Activated T-cell treated with anti-CD3 and anti-CD28 coated beads, Interleukin-2, amount 50 U/mL, for 72 hours (primary cell): Measurements from ENCODE around the gene NTN4. TPM values are rescaled to one million over a fixed set of nuclear protein-coding genes. Genes with fewer than 3 reads are reported as not detected.
"Not testable (repeated sequence)": the region's sequence is repeated elsewhere in the genome, so short reads cannot be mapped to it uniquely, and the experiment has no call there.

Experiments used
- ATAC-seq, 2 donors: fragments of 150-1000 bp; cut with Tn5 transposase; replicated peaks in 1 of 2; 2 replicates each; pipeline ENCODE4 v1.10.0; 2021; ENCODE audit warnings: moderate library complexity in 2 of 2, mild to moderate bottlenecking in 1 of 2
- DNase-seq, 2 donors: peaks; one replicate each; pipeline ENCODE4 v3.0.0; 2021 to 2022; ENCODE audit warnings: mixed read lengths in 1 of 2
- H3K27ac Mint-ChIP-seq: one replicate; pipeline ENCODE4 v1.8.0; 2022; ENCODE audit warnings: mild to moderate bottlenecking, moderate library complexity, mixed read lengths
- H3K27me3 Mint-ChIP-seq: one replicate; pipeline ENCODE4 v1.8.0; 2022; ENCODE audit warnings: low read depth, mixed read lengths
- H3K36me3 Mint-ChIP-seq, 2 donors: one replicate each; pipeline ENCODE4 v1.8.0; 2022; ENCODE audit warnings: mixed read lengths in 2 of 2, mild to moderate bottlenecking in 1 of 2; ENCODE audit not compliant: insufficient read depth in 2 of 2
- H3K4me1 Mint-ChIP-seq: one replicate; pipeline ENCODE4 v1.8.0; 2022; ENCODE audit warnings: low read depth, mixed read lengths
- H3K4me3 Mint-ChIP-seq, 2 donors: one replicate each; pipeline ENCODE4 v1.8.0; 2022; ENCODE audit warnings: mild to moderate bottlenecking in 2 of 2, mixed read lengths in 2 of 2, moderate library complexity in 2 of 2
- H3K9me3 Mint-ChIP-seq, 2 donors: one replicate each; pipeline ENCODE4 v1.8.0; 2022; ENCODE audit warnings: mixed read lengths in 2 of 2
- total RNA-seq, 2 donors: library from RNA; stranded (reverse); gene quantifications; one replicate each; pipeline ENCODE4 v1.2.3, GENCODE V29; 2022

The NTN4 gene
- total RNA-seq, 2 donors from 2014 or later, result 0.26 to 0.69 TPM

GRCh38 chr12:95759039-95759438 is 31.5 kb downstream of the NTN4 start:
- no peaks in the 10 kb centered on the region for H3K9me3 Mint-ChIP-seq
- H3K27me3 Mint-ChIP-seq, result peaks cover 39% of the 10 kb centered on the region
- H3K27ac Mint-ChIP-seq, result no peak overlapping the region
- H3K4me3 Mint-ChIP-seq, result no peak overlapping the region
- no peaks in the 10 kb centered on the region for H3K36me3 Mint-ChIP-seq
- no peak for DNase-seq
- H3K4me1 Mint-ChIP-seq, result no peaks in the 10 kb centered on the region
- ATAC-seq, result no peak

GRCh38 chr12:95756362-95756761 is 34.2 kb downstream of the NTN4 start:
- Mint-ChIP-seq H3K36me3 (no peaks in the 10 kb centered on the region), H3K9me3 (no peaks in the 10 kb centered on the region), H3K27ac (no peak overlapping the region), H3K27me3 (peaks cover 25% of the 10 kb centered on the region), H3K4me3 (no peak overlapping the region), H3K4me1 (no peaks in the 10 kb centered on the region)
- ATAC-seq (no peak), DNase-seq (no peak)

GRCh38 chr12:95755261-95755865 is 35.2 kb downstream of the NTN4 start:
- no peak for DNase-seq
- H3K36me3 Mint-ChIP-seq, result no peaks in the 10 kb centered on the region
- no peaks in the 10 kb centered on the region for H3K9me3 Mint-ChIP-seq
- no peak for ATAC-seq
- H3K4me3 Mint-ChIP-seq, result no peak overlapping the region
- no peaks in the 10 kb centered on the region for H3K4me1 Mint-ChIP-seq
- no peak overlapping the region for H3K27ac Mint-ChIP-seq
- H3K27me3 Mint-ChIP-seq, result peaks cover 15% of the 10 kb centered on the region

DNA sequence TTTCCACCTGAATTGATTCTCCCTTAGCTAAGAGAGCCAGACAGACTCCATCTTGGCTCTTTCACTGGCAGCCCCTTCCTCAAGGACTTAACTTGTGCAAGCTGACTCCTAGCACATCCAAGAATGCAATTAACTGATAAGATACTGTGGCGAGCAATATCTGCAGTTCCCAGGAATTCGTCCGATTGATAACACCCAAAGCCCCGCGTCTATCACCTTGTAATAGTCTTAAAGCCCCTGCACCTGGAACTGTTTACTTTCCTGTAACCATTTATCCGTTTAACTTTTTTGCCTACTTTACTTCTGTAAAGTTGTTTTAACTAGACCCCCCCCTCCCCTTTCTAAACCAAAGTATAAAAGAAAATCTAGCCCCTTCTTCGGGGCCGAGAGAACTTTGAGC is 44.5 kb downstream of the NTN4 start:
- not testable (repeated sequence) for ATAC-seq, H3K4me1 Mint-ChIP-seq, H3K27ac Mint-ChIP-seq, DNase-seq, H3K4me3 Mint-ChIP-seq, H3K9me3 Mint-ChIP-seq, H3K36me3 Mint-ChIP-seq
- peaks cover 18% of the 10 kb centered on the region for H3K27me3 Mint-ChIP-seq

- Mint-ChIP-seq H3K4me1 (no peaks in the 10 kb centered on the region), H3K27me3 (peaks cover 18% of the 10 kb centered on the region)
- no peak for ATAC-seq
Observed at GRCh38 chr12:95742586-95742985, 48.0 kb downstream of the NTN4 start.

GRCh38 chr12:95741635-95742034 is 48.9 kb downstream of the NTN4 start:
- ATAC-seq (no peak), DNase-seq (no peak)
- peaks cover 4 to 5% of the 10 kb centered on the region in 2 donors for H3K9me3 Mint-ChIP-seq
- peaks cover 17% of the 10 kb centered on the region for H3K27me3 Mint-ChIP-seq
- H3K4me3 Mint-ChIP-seq, result no peak overlapping the region
- no peak overlapping the region for H3K27ac Mint-ChIP-seq
- H3K4me1 Mint-ChIP-seq, result no peaks in the 10 kb centered on the region
- peaks cover 4 to 7% of the 10 kb centered on the region in 2 donors for H3K36me3 Mint-ChIP-seq

More at GRCh38 chr12:95742586-95742985, 48.0 kb downstream of the NTN4 start:
- Mint-ChIP-seq H3K27ac (no peak overlapping the region), H3K9me3 (peaks cover 4 to 5% of the 10 kb centered on the region in 2 donors), H3K36me3 (peaks cover 4 to 7% of the 10 kb centered on the region in 2 donors), H3K4me3 (no peak overlapping the region)
- no peak for DNase-seq

DNA sequence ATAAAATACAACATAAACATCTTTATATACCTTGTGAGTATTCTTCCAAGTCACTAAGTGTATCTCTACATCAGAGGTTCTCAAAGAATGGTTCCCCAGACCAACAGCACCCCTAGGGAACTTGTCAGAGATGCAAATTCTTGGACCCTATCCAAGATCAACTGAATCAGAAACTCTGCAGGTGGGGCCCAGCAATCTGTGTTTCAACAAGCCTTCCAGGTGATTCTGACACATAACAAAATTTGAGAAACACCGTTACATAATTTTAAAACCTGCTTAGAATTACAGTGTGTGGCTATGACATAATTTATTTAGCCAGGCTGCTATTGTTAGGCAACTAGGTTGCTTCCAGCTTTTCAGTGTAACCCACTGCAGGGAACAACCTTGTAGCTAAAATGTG is 49.8 kb downstream of the NTN4 start:
- Mint-ChIP-seq H3K27me3 (peaks cover 8% of the 10 kb centered on the region), H3K36me3 (peaks cover 3 to 4% of the 10 kb centered on the region in 2 donors), H3K4me3 (no peak overlapping the region), H3K4me1 (no peaks in the 10 kb centered on the region), H3K27ac (no peak overlapping the region), H3K9me3 (peaks cover 2 to 4% of the 10 kb centered on the region in 2 donors)
- ATAC-seq (no peak), DNase-seq (no peak)

- Mint-ChIP-seq H3K27me3 (no peaks in the 10 kb centered on the region), H3K36me3 (no peaks in the 10 kb centered on the region), H3K9me3 (no peaks in the 10 kb centered on the region), H3K27ac (no peak overlapping the region), H3K4me1 (no peaks in the 10 kb centered on the region), H3K4me3 (no peak overlapping the region)
- no peak for ATAC-seq
- DNase-seq, result no peak
Observed at GRCh38 chr12:95739561-95740313, 50.8 kb downstream of the NTN4 start.

- no peak overlapping the region for H3K4me3 Mint-ChIP-seq
- H3K9me3 Mint-ChIP-seq, result no peaks in the 10 kb centered on the region
- H3K36me3 Mint-ChIP-seq, result no peaks in the 10 kb centered on the region
- ATAC-seq, result no peak
- DNase-seq, result no peak
- no peaks in the 10 kb centered on the region for H3K4me1 Mint-ChIP-seq
- H3K27ac Mint-ChIP-seq, result no peak overlapping the region
- no peaks in the 10 kb centered on the region for H3K27me3 Mint-ChIP-seq
Observed at GRCh38 chr12:95738024-95738611, 52.4 kb downstream of the NTN4 start.

DNA sequence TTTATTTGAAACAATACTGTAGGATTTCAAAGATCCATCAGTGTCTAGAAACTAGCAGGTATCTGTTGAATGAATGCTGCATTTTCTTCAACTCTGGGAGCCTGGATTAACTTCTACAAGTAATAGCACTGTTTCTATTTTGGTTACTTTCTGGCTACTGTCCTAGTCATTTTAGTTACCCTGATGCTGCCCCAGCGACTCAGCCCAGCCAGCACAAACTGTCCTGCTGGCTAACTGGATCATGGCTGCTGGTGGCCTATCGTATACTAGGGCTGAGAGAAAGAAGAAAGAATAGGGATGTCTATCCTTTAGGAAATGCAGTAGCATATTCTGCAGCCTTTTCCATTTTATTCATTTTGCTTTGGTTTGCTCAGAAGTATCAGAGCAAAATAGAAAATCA is 53.9 kb downstream of the NTN4 start:
- H3K4me3 Mint-ChIP-seq, result no peak overlapping the region
- H3K9me3 Mint-ChIP-seq, result no peaks in the 10 kb centered on the region
- H3K36me3 Mint-ChIP-seq, result no peaks in the 10 kb centered on the region
- H3K27ac Mint-ChIP-seq, result no peak overlapping the region
- no peak for DNase-seq
- H3K4me1 Mint-ChIP-seq, result no peaks in the 10 kb centered on the region
- ATAC-seq, result no peak
- no peaks in the 10 kb centered on the region for H3K27me3 Mint-ChIP-seq

- H3K36me3 Mint-ChIP-seq, H3K27me3 Mint-ChIP-seq, ATAC-seq, DNase-seq, H3K27ac Mint-ChIP-seq, H3K4me1 Mint-ChIP-seq, H3K4me3 Mint-ChIP-seq, H3K9me3 Mint-ChIP-seq: not testable (repeated sequence)
Observed at GRCh38 chr12:95735728-95736127, 54.8 kb downstream of the NTN4 start.

DNA sequence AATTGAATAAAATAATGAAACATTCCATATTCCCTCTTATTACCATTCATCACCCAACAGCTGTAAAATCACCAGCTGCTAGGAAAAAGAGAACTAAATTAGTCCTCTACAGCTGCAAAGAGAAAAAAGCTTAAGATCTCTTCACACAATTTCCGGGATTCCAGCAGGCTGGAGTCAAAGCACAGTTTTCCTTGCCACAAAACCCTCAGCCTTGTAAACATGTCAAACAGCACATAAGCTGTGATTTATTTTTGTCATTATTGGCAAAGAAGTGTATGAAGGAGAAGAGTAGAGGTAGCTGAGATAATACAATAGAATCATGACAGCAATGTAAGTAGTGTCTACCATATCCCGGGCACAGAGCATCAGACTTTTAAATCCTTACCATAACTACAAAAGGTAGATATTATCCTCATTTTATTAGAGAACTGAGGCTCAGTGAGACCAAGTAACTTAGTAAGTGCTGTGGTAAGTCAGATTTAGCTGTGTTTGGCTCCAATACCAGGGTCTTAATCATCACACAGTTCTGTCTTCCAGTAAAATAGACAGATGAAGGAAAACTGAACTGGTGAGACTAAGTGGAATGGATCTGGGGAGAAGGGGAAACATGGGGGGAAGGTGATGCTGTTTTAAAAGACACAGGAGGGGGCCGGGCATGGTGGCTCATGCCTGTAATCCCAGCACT is 57.3 kb downstream of the NTN4 start:
- Mint-ChIP-seq H3K9me3 (peaks cover 0 to 1% of the 10 kb centered on the region in 2 donors), H3K27me3 (no peaks in the 10 kb centered on the region), H3K36me3 (peaks cover 0 to 1% of the 10 kb centered on the region in 2 donors), H3K4me3 (no peak overlapping the region), H3K27ac (no peak overlapping the region), H3K4me1 (no peaks in the 10 kb centered on the region)
- DNase-seq (no peak), ATAC-seq (no peak)

GRCh38 chr12:95731519-95731958 is 59.0 kb downstream of the NTN4 start:
- no peak overlapping the region for H3K4me3 Mint-ChIP-seq
- no peak for DNase-seq
- H3K36me3 Mint-ChIP-seq, result peaks cover 0 to 4% of the 10 kb centered on the region in 2 donors
- no peaks in the 10 kb centered on the region for H3K27me3 Mint-ChIP-seq
- no peak overlapping the region for H3K27ac Mint-ChIP-seq
- ATAC-seq, result no peak
- H3K9me3 Mint-ChIP-seq, result peaks cover 1 to 2% of the 10 kb centered on the region in 2 donors
- no peaks in the 10 kb centered on the region for H3K4me1 Mint-ChIP-seq
